Mucosa of descending colon (tissue), 3 donors: ENCODE measurements around the gene HOXC9. TPM values are rescaled to one million over a fixed set of nuclear protein-coding genes. Genes with fewer than 3 reads are reported as not detected.

ENCODE experiments used
- ATAC-seq: fragments of 200-7000 bp; cut with Tn5 transposase; one replicate; pipeline ENCODE4 v1.9.1; 2020; ENCODE audit warnings: mild to moderate bottlenecking, moderate library complexity
- DNase-seq, 3 donors: peaks; one replicate each; pipeline ENCODE4 v3.0.0-alpha.2; 2020
- H3K36me3 ChIP-seq: fragments of 200-600 bp; one replicate; pipeline ENCODE4 v1.8.0; 2021; ENCODE audit warnings: low read depth, mild to moderate bottlenecking
- H3K4me1 ChIP-seq: fragments of 200-600 bp; one replicate; pipeline ENCODE4 v1.8.0; 2021; ENCODE audit warnings: low read depth, mild to moderate bottlenecking
- H3K4me3 ChIP-seq: fragments of 200-600 bp; one replicate; pipeline ENCODE4 v1.8.0; 2021; ENCODE audit warnings: mild to moderate bottlenecking
- H3K9me3 ChIP-seq: fragments of 200-600 bp; one replicate; pipeline ENCODE4 v1.8.0; 2021; ENCODE audit warnings: mild to moderate bottlenecking
- intact Hi-C, 2 donors: fragments of 100-400 bp; cut with DNase I in 1 of 2; cut with micrococcal nuclease in 1 of 2; formaldehyde crosslinking; loops; one replicate each; pipeline versions ENCODE4 v1.11.0 to v1.11.1; 2022; cut with DNase I, micrococcal nuclease
- long read RNA-seq, 2 donors: library from polyadenylated mRNA; unstranded; transcript quantifications; one replicate each; pipeline ENCODE4 v2.0.0, GENCODE V29; 2019 to 2021
- total RNA-seq, 3 donors: library from RNA; stranded (reverse); fragmentation: NEBNext Ultra II Directional in 2 of 3; extraction: Animal tissue kit (Norgen Biotek cat#: 25700) in 2 of 3; gene quantifications; one replicate each; pipeline versions ENCODE4 v1.2.1 to v1.2.4, GENCODE V29; 2021 to 2023
- TF ChIP-seq, protein P1 (sequence below): fragments of 200-600 bp; IDR thresholded peaks from one replicate; pipeline ENCODE4 v1.8.0; 2022; ENCODE audit warnings: antibody characterized with exemption, mild to moderate bottlenecking
- donor health status: DM: no; HTN: no; CAD: no; lungs with moderate emphysema.
- donor health status: DM: no; HTN: no; CAD: no.
- donor health status: DM: no; HTN: yes; CAD: no.

HOXC9 gene
- not detected for total RNA-seq
- long read RNA-seq, donor 1: 0 reads
- long read RNA-seq, donor 2: 0 reads

DNA sequence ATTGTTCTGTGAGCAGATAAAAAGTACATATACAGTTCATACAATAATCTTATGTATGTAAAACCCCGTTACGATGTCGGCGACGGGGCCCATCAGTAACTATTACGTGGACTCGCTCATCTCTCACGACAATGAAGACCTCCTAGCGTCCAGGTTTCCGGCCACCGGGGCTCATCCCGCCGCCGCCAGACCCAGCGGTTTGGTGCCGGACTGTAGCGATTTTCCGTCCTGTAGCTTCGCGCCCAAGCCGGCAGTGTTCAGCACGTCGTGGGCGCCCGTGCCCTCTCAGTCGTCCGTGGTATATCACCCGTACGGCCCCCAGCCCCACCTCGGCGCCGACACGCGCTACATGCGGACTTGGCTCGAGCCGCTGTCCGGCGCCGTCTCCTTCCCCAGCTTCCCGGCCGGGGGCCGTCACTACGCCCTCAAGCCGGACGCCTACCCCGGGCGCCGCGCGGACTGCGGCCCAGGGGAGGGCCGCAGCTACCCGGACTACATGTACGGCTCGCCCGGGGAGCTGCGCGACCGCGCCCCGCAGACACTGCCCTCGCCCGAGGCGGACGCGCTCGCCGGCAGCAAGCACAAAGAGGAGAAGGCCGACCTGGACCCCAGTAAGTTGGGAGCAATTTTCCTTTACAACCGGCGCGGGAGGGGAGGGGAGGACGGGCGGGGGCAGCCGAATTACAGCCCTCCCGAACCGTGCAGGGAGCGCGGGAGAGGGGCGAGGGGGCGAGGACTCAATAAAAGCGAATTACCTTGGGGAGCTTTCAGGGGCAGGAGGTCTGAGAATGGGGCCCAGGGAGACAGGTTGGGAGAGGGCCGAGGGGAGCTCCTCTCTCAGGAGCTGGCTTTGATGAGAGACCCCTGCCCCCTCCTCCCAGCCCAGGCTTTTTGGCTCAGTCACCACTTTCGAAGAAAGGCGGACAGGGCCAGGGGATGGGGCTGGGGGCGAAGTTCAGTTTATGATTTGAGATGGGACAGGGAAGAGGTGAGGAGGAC lies at the start of gene HOXC9:
Gene HOXC9 (plus strand): TSS at position 46 of the 999 bp plus-strand sequence. CDS start 28 bp downstream, at position 74.
- no peak within 1 kb of the TSS for H3K4me3 ChIP-seq
- DNase-seq (peak in 1 of 3 donors; percentile 36), ATAC-seq (no peak)
- intact Hi-C loops: no loop called here
- H3K4me1 ChIP-seq: peaks cover 16% of the 10 kb centered on the region
- TF ChIP-seq, protein P1, sequence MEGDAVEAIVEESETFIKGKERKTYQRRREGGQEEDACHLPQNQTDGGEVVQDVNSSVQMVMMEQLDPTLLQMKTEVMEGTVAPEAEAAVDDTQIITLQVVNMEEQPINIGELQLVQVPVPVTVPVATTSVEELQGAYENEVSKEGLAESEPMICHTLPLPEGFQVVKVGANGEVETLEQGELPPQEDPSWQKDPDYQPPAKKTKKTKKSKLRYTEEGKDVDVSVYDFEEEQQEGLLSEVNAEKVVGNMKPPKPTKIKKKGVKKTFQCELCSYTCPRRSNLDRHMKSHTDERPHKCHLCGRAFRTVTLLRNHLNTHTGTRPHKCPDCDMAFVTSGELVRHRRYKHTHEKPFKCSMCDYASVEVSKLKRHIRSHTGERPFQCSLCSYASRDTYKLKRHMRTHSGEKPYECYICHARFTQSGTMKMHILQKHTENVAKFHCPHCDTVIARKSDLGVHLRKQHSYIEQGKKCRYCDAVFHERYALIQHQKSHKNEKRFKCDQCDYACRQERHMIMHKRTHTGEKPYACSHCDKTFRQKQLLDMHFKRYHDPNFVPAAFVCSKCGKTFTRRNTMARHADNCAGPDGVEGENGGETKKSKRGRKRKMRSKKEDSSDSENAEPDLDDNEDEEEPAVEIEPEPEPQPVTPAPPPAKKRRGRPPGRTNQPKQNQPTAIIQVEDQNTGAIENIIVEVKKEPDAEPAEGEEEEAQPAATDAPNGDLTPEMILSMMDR: no peak
- H3K9me3 ChIP-seq: no peaks in the 10 kb centered on the region
- no peaks in the 10 kb centered on the region for H3K36me3 ChIP-seq

DNA sequence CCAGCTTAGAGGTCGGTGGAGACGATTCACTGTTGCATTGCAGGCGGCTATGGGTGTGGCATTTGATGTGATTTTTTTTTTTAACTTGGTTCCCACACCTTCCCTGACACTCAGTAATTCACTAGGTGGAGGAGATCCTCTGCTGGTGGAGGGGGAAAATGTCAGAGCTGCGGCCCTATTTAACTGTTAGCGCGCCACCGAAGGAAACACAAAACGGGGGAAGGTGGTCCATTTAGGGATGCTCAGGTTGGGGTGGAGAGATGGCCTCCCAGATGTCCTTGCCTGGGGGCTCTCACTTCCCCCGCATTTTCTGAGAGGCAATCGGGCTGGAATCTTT lies 49.6 kb upstream of the HOXC9 start:
- no peak for ATAC-seq
- H3K4me1 ChIP-seq: no peaks in the 10 kb centered on the region
- TF ChIP-seq, protein P1: no peak
- no peak overlapping the region for H3K4me3 ChIP-seq
- H3K9me3 ChIP-seq: no peaks in the 10 kb centered on the region
- DNase-seq: no peak
- H3K36me3 ChIP-seq: no peaks in the 10 kb centered on the region
- intact Hi-C loops: no loop called here

DNA sequence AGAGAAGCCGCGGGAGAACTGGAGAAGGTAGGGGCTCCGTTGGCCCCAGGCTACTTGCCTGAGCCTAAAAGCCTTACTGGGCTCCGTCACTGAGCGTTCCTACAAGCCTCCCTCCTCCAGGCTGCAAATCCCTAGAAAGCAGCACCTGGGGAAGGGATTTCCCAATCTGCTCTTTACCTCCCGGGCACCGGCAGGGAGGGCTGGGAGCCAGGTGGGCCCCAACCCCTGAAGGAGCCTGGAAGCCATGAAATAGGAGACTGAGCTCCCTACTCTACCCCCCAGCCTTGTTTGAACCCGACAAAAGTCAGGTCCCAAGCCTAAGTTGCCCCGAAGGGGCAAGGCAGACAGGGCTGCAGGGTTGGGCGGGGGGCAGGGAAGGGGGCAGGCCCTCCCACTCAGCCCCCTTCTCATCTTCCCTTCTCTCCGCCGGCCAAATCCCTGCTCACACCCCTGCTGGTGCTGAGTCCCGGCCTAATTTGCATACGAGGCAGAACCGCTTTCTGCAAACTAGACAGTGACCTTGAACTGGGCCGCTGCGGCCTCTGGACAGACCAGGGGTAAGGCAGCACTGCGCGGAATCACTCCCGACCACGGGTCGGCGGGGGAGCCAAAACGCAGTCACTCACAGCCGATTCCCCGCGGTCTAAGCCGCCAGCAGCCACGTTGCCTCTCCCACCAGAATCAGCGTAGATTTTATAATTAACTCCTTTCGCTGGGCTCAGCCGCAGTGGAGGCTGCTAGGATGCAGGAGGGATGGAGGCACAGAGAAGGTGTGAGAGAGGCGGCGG lies 49.0 kb upstream of the HOXC9 start:
- Histone ChIP-seq H3K4me1 (no peaks in the 10 kb centered on the region), H3K36me3 (no peaks in the 10 kb centered on the region), H3K4me3 (no peak overlapping the region), H3K9me3 (no peaks in the 10 kb centered on the region)
- no peak for DNase-seq
- intact Hi-C loops: no loop called here
- TF ChIP-seq, protein P1: no peak
- no peak for ATAC-seq

DNA sequence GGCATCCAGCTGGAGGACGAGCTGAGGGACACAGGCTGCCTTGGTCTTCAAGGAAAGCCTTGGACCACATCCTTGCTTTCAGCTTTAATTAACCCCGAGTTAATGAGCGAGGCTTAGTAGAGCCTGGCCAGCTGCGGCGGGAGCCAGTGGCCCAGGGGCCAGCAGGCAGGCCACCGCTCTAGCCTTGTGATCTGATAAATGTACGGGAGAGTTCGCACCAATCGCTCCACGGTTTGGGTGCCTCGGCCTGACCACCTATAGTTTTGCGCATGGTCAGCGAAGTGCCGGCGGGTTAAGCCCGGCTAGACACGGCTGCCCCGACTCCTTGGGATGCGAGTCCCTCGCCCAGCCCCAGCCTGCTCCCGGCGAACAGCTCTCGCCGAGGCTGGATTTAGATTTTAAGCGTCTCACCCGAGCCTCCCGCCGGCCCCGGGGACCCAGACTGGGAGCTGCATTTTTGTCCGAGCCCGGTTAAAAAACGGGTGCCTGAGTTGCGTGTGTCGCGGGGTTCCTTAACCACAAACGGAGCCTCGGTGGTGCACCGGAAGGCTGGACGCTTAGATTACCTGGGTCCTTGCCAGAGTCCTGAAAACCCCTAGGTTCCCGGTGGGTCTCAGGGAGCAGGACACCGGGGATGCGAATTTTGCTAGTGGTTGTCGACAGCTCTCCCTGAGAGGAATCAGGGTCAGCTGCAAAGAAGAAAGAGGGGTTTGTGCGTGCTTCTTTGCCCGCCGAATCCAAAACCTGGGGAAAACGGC lies 48.2 kb upstream of the HOXC9 start:
- TF ChIP-seq, protein P1: no peak
- ATAC-seq: no peak
- Histone ChIP-seq H3K4me1 (no peaks in the 10 kb centered on the region), H3K4me3 (no peak overlapping the region), H3K9me3 (no peaks in the 10 kb centered on the region), H3K36me3 (no peaks in the 10 kb centered on the region)
- DNase-seq: no peak
- intact Hi-C loops: no loop called here

DNA sequence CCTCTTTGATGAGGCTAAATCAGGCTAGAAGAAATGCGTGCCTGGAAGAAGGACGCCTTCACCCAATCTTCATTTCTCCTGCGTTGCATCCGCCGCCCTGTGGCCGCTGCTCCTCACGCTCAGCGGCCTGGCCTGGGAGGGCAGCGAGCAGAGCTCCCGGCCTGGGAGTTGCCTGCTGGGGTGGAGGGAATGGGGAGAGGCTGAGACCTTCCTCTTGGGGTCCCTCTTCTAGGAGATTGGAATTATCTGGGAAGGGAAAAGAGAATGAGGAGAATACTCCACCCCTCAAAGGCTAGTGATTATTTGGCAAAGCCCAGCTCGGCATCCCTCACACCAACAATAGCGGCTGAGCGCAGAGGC lies 47.6 kb upstream of the HOXC9 start:
- no peak overlapping the region for H3K4me3 ChIP-seq
- H3K4me1 ChIP-seq: no peaks in the 10 kb centered on the region
- H3K9me3 ChIP-seq: no peaks in the 10 kb centered on the region
- TF ChIP-seq, protein P1: no peak
- ATAC-seq: no peak
- intact Hi-C loops: no loop called here
- no peak for DNase-seq
- no peaks in the 10 kb centered on the region for H3K36me3 ChIP-seq
